Chondrocyte (in vitro differentiated cells): ENCODE results near the gene RNF11. TPM values are rescaled to one million over a fixed set of nuclear protein-coding genes. Genes with fewer than 3 reads are reported as not detected.
A peak's percentile ranks its signal among the peaks of the same experiment; 100 is the strongest.

Experiments used
- DNase-seq: peaks from one replicate; pipeline ENCODE4 v3.0.0; 2021; ENCODE audit warnings: mixed read lengths, low spot score
- H3K27ac Mint-ChIP-seq: one replicate; pipeline ENCODE4 v1.8.0; 2021; ENCODE audit warnings: mild to moderate bottlenecking, moderate library complexity, mixed read lengths; ENCODE audit not compliant: unreplicated experiment
- H3K27me3 Mint-ChIP-seq: 2 replicates; pipeline ENCODE4 v1.8.0; 2021; ENCODE audit warnings: low read depth, mixed read lengths
- H3K36me3 Mint-ChIP-seq: 2 replicates; pipeline ENCODE4 v1.8.0; 2021; ENCODE audit warnings: low read depth, mixed read lengths
- H3K4me1 Mint-ChIP-seq: 2 replicates; pipeline ENCODE4 v1.8.0; 2021; ENCODE audit warnings: low read depth, mild to moderate bottlenecking, mixed read lengths
- H3K4me3 Mint-ChIP-seq: one replicate; pipeline ENCODE4 v1.8.0; 2021; ENCODE audit warnings: mild to moderate bottlenecking, moderate library complexity, mixed read lengths; ENCODE audit not compliant: unreplicated experiment
- H3K9me3 Mint-ChIP-seq: 2 replicates; pipeline ENCODE4 v1.8.0; 2021; ENCODE audit warnings: low read depth, mixed read lengths
- total RNA-seq: library from RNA; stranded (reverse); gene quantifications from 3 replicates; pipeline ENCODE4 v1.2.1, GENCODE V29; 2021
- TF ChIP-seq, protein P1 (sequence below): fragments of 200-600 bp; sonication (generic); IDR thresholded peaks from 2 replicates; pipeline ENCODE4 v1.5.0; 2021; ENCODE audit warnings: antibody characterized with exemption, mild to moderate bottlenecking, moderate library complexity

RNF11 gene
- total RNA-seq, 1 donor from 2014 or later: 131 TPM

DNA sequence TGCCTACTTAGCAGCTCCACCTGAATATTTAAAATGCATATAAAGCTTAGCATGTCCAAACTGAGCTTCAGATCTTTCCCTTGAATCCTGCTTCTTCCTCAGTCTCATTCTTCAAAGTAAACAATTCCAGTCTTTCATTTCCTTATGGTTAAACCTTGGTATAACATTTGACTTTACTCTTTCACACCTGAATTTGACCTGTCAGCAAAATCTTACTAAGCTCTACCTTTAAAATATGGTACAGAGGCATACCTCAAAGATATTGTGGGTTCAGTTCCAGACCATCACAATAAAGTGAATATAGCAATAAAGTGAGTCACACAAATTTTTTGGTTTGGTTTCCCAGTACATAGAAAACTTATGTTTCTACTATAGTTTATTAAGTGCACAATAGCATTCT, 42.5 kb upstream of the RNF11 start:
- H3K4me3 Mint-ChIP-seq: no peak overlapping the region

DNA sequence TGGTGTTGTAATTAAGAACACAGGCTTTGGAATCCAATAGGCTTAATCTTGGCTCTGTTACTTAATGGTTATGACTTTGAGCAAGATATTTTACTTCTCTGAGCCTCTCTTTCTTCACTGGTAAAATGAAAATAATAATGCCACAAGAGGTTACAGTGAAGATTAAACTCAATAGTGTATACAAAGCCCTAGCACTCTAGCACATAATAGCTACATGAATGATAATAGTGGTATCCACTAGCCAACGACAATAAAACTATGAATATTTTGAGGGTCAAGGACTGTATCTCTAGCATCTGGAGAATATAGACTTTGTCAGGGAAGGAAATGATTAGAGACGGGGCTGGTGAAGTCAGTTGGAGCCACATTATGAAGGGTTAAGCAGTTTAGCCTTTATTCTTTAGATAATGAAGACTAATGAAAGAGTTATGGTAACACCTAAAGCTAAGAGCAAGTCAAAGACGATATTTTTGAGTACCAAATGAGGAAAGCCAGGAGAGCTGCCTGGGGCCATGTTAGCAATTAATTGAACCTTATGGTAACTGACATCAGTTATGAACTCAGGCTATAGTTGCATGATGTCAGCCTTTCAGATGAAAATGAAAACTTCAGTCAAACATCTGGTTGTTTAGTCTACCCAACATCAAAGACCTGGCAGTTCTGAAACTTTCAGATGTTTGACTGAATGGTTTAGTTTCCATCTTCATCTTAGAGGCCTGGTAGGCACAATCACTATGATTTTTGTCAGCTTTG, 32.8 kb upstream of the RNF11 start:
- H3K9me3 Mint-ChIP-seq: no peaks in the 10 kb centered on the region
- no peak overlapping the region for H3K4me3 Mint-ChIP-seq
- no peak overlapping the region for H3K27ac Mint-ChIP-seq
- TF ChIP-seq, protein P1, sequence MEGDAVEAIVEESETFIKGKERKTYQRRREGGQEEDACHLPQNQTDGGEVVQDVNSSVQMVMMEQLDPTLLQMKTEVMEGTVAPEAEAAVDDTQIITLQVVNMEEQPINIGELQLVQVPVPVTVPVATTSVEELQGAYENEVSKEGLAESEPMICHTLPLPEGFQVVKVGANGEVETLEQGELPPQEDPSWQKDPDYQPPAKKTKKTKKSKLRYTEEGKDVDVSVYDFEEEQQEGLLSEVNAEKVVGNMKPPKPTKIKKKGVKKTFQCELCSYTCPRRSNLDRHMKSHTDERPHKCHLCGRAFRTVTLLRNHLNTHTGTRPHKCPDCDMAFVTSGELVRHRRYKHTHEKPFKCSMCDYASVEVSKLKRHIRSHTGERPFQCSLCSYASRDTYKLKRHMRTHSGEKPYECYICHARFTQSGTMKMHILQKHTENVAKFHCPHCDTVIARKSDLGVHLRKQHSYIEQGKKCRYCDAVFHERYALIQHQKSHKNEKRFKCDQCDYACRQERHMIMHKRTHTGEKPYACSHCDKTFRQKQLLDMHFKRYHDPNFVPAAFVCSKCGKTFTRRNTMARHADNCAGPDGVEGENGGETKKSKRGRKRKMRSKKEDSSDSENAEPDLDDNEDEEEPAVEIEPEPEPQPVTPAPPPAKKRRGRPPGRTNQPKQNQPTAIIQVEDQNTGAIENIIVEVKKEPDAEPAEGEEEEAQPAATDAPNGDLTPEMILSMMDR: no peak
- H3K36me3 Mint-ChIP-seq: no peaks in the 10 kb centered on the region
- DNase-seq: no peak
- H3K4me1 Mint-ChIP-seq: no peaks in the 10 kb centered on the region
- H3K27me3 Mint-ChIP-seq: no peaks in the 10 kb centered on the region

More for the DNA sequence above, 42.5 kb upstream of the RNF11 start:
- H3K36me3 Mint-ChIP-seq: no peaks in the 10 kb centered on the region
- TF ChIP-seq, protein P1: peak; percentile 1
- no peaks in the 10 kb centered on the region for H3K4me1 Mint-ChIP-seq
- DNase-seq: no peak
- no peak overlapping the region for H3K27ac Mint-ChIP-seq
- H3K27me3 Mint-ChIP-seq: no peaks in the 10 kb centered on the region
- no peaks in the 10 kb centered on the region for H3K9me3 Mint-ChIP-seq

DNA sequence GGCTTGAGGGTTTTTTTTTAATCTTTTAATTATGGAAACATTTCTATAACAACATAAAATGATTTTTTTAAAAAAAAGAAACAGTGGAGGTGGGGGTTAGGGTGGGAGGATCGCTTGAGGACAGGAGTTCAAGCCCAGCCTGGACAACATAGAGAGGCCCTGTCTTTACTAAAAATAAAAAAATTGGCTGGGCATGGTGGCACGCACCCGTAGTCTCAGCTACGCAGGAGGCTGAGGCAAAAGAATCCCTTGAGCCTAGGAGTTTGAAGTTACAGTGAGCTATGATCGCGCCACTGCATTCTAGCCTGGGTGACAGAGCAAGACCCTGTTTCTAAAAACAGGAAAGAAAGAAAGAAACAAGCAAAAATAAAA, 32.2 kb upstream of the RNF11 start:
- H3K27ac Mint-ChIP-seq: no peak overlapping the region
- DNase-seq: no peak

DNA sequence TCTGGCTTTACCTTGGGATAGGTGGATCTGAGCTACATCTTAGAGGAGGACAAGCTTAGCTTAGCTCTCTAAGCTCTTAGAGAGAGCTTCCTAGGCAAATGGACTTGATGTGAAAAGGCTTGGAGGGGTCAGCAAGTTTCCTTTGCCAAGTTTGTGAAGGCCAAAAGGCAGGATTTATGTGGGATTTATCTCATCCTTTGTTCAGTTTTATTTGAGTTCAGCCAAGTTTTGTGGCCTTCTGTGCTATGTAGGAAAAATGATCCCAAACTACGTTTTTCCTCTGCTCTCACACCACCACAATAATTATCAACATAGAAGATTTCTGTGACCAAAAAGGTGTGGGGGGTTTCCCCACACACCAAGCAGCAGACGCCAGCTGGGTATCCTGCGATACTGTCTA, 26.0 kb upstream of the RNF11 start:
- Mint-ChIP-seq H3K36me3 (no peaks in the 10 kb centered on the region), H3K27ac (no peak overlapping the region), H3K9me3 (no peaks in the 10 kb centered on the region)

More for the DNA sequence above, 32.2 kb upstream of the RNF11 start:
- Mint-ChIP-seq H3K4me3 (no peak overlapping the region), H3K4me1 (no peaks in the 10 kb centered on the region), H3K9me3 (no peaks in the 10 kb centered on the region), H3K36me3 (no peaks in the 10 kb centered on the region), H3K27me3 (no peaks in the 10 kb centered on the region)
- TF ChIP-seq, protein P1: no peak

DNA sequence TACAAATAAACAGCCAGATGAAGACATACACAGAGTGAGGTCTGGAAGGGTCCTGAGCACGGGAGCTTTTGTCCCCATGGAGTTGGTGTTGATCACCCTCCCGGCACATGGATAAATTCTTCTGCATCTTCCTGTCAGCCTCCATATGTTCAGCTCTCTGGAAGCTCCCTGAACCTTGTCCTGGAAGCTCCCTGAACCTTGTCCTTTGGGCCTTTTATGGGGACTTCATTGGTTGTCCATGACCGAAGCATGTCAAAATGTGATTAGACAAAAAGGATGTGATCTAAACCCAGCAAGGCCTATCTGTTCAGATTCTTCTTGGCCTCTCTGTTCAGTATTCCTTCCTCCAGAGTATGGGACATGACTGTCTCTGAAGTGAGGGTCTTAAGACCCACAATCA, 25.4 kb upstream of the RNF11 start:
- H3K4me1 Mint-ChIP-seq: peaks cover 6% of the 10 kb centered on the region
- TF ChIP-seq, protein P1: no peak
- no peak overlapping the region for H3K4me3 Mint-ChIP-seq
- no peak for DNase-seq
- H3K36me3 Mint-ChIP-seq: no peaks in the 10 kb centered on the region
- no peak overlapping the region for H3K27ac Mint-ChIP-seq
- no peaks in the 10 kb centered on the region for H3K27me3 Mint-ChIP-seq
- H3K9me3 Mint-ChIP-seq: no peaks in the 10 kb centered on the region

More for the DNA sequence above, 26.0 kb upstream of the RNF11 start:
- DNase-seq: no peak
- peaks cover 6% of the 10 kb centered on the region for H3K4me1 Mint-ChIP-seq
- H3K27me3 Mint-ChIP-seq: no peaks in the 10 kb centered on the region
- TF ChIP-seq, protein P1: no peak
- no peak overlapping the region for H3K4me3 Mint-ChIP-seq
